Measurements from ENCODE around the gene LRRTM4.

The LRRTM4 gene

DNA sequence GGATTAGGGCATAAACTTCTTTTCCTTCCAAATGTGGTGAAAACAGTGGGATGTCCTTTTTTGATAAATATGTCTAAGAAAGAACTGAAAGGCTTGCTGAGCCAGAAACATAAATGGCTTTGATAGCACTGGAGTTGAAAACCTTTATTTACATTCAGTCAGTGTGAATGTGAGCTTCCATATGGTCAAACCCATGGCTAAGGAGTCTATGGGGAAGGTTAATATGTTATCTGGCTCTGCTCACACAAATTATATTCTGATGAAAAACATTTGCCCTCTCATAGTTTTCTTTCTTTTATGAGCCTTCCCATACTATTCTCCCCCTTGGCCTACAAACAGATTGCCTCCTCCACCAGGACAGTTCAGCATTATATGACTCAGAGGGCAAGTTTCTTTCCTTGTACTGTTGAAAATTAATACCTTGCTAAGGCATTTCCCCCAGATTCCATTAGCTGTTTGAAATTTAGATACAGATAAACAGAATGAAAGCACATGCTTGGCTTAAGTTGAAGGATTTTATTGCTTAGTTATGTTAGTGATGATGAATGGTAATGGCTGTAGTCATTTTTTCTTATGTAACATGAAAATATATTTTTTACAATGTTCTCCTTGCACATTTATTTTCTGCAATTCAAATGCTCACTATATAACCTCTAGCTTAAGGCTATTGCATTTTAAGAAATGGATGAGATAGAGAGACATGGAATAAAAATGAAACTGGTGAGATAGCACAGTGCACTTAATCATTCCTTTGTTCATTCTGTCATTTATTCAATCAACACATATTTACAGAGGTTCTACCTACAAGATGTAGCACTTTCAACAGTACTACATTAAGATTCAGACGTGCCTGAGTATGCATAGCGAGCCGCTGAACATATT lies 544.1 kb downstream of the LRRTM4 start:
- DNase-seq = no peak

DNA sequence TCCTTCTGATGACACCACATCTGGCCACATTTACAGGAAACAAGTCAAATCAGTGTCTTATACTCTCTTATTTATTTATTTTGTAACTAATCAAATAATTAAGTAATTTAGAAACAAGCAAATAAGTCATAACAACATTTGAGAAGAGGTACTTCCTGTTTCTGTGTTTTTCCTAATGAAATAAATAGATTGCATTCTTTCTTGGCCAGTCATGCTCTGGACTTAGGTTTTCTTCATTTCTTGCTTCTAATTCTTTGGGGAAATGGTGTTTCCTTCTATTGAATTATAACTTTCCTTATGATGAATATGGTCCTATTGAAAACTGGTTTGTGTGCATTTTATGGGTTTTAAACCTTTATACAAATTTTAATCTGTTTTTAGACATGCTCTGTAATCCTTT lies 546.4 kb downstream of the LRRTM4 start:
- DNase-seq = no peak

DNA sequence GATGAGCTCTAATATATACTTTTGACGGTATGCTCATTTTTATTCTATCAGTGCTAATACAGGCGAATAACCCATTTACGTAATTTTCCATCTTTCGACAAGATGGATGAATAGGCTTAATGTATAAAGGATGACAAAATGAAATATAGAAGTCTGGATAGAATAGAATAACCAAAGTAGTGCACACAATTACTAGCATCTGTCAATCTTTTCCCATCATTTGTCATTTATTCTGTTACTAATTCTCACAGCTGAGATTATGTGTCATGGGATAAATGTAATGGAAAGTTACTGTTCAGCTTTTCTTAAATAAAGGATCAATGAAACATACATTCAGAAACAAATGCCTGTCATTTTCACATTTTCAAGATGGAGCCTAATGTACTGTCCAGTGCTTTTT lies 548.6 kb downstream of the LRRTM4 start:
- no peak for DNase-seq

DNA sequence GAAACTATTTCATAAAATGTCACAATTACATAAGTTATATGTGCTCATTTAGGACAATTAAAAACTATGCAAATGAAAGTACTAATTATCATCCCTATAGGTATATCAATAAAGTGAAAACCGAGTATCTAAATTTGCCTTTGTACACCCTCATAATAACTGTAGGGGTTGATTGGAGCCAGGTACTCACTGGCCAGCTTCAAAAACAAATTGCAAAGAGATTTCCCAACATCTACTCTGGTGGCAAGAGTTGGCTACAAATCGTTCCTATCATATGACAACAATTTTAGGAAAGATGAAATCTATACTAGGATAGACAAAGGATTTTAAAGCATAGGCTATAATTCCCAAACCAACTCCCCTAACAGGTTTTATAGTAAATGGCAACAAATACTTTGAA lies 556.4 kb downstream of the LRRTM4 start:
- DNase-seq = no peak

DNA sequence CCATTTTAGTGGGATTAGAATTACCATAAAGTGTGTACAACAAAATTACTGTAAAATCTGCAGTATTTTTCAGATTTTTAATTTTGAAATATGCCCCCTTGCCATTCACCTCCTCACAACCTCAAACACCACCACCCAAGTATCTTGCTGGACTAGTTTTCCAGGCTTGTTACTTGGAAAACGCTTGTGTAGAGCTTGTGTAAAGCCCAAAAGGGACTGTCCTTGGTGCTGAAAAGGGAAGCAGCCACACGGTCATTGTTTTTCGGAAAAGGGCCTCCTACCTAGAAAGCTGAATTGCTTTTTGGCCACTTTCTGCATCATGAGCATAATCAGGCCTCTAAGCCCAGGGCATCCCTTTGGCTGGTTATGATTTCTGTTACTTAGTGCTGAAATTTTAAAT lies 563.4 kb downstream of the LRRTM4 start:
- DNase-seq = no peak

GRCh38 chr2:76953733-76954347 lies 568.3 kb downstream of the LRRTM4 start:
- no peak for DNase-seq

DNA sequence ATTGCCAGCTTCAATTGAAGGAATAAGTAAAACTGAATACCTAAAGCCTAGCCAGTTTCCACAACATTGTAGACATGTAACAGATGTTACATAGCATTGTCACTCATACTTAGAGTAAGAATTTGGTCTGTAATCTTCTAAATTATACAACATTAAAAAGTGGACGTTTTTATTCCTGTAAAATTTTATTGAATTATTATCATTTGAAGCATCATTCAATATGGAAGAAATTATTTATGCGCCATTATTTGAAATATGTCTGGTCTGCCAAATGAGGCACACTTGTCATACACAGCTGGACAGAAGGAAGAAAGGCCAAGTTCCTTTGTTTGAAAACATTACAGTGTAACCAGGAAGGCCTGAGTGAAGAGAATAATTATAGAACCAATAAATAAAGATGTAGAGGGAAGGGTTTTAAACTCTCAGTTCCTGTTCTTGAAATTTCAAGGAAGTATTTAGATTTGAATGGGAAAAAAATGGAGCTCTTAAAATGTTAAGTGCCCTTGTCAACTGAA lies 575.5 kb downstream of the LRRTM4 start:
- no peak for DNase-seq

- no peak for DNase-seq
Measured at GRCh38 chr2:76940559-76940958, 581.6 kb downstream of the LRRTM4 start.

GRCh38 chr2:76938153-76938552 lies 584.0 kb downstream of the LRRTM4 start:
- no peak for DNase-seq

- DNase-seq = no peak
Measured at GRCh38 chr2:76932550-76932949, 589.6 kb downstream of the LRRTM4 start.

DNA sequence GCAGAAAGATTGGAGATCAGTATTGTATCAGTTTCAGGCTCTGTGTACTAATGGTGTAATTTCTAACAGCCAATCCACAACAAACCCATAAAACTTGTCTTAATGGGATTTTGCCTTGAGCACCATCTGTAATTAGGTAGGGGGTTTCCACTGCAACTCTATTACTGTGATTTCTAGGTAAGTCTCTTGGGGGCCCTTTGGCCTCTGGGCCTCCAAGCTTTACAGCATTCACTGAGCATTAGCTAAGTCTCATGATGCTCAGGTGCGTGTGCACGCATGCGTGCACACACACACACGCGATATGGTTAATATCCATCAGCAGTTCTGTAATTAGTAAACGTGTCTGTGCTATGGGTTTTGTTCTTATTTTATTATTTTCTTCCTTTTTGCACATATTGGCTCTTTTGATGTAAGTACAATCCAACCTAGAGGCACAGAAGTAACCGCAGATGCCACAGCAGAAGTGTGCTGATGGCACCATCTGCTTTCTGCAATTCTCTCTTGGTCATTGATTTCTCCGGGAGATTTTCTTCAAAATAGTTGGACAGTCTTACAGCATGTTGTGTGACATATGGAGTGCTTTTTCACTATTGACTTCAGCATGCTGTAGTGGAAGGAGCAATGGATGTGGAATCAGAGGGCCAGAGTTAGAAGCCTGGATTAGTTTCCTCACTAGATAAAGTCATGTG lies 592.0 kb downstream of the LRRTM4 start:
- DNase-seq = no peak

- DNase-seq = no peak
Measured at GRCh38 chr2:76928026-76928425, 594.1 kb downstream of the LRRTM4 start.

DNA sequence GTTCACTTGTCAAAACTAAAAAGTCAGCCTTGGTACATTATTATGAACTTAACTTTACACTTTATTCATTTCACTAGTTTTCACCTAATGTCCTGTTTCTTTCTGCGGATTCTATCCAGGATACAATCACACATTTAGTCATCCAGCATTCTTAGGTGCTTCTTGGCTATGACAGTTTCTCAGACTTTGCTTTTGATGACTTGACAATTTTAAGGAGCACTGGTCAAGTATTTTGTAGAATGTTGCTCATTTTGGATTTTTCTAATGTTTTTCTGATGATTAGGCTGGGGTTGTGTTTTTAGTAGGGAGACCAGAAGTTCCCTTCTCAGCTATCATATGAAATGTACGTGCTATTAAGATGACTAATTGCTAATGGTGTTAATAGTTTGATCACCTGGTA lies 601.2 kb downstream of the LRRTM4 start:
- DNase-seq = no peak

DNA sequence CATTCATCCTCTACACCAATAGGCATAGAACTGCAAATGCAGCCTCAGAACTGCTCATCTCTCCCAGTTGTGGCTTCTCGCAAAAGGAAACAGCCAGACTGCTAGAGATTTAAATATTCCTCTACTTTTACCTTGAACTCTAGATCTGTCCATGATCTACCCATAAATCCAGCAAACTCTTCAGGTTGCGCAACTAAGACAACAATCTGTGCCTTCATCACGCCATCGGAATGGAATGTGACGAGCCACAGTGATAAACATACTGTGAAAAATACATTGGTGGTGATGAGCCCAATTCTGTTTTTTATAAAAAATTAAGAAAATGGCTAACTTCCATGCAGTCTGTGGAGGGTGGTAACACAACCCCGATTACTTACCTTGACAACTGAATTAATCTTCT lies 626.7 kb downstream of the LRRTM4 start:
- no peak for DNase-seq

DNA sequence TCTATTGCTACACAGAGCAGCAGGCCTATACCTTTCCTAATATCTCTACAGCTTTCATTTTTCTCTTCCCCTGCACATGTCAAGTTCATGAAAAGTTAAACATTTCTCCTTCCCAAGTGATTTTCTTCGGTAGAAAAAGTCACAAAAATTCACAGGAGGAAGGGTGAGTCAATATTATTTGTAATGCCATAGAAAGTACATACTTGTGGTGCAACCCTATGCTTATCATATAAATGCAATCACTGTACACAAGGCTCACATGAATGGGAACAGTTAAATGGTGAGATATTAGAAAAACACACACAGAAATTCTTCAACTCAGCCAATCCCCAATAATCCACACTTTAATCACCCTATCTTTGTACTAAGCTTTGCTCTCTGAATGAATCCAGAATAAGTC lies 651.6 kb downstream of the LRRTM4 start:
- DNase-seq = no peak

GRCh38 chr2:76870011-76870410 lies 652.2 kb downstream of the LRRTM4 start:
- DNase-seq = no peak

DNA sequence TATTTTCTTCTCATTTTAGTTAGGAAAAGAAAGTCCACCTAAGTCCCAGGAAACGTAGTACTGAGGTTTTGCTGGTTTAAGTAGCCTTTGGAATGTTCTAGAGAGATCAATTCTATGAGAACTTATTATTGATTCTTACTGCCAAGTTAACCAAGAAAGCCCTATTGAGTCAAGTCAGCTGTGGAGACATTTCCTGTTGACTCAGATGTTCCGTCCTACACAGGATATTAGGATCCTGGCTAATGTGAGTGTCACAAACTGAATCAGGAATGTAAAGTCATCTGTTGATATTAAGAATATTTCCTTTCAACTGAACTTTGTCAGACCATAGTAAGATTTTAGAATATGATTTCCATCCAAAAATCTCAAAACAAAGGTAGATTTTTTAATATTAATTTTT lies 654.3 kb downstream of the LRRTM4 start:
- DNase-seq = no peak

GRCh38 chr2:76866464-76866863 lies 655.7 kb downstream of the LRRTM4 start:
- no peak for DNase-seq

GRCh38 chr2:76862901-76863300 lies 659.3 kb downstream of the LRRTM4 start:
- DNase-seq = no peak

DNA sequence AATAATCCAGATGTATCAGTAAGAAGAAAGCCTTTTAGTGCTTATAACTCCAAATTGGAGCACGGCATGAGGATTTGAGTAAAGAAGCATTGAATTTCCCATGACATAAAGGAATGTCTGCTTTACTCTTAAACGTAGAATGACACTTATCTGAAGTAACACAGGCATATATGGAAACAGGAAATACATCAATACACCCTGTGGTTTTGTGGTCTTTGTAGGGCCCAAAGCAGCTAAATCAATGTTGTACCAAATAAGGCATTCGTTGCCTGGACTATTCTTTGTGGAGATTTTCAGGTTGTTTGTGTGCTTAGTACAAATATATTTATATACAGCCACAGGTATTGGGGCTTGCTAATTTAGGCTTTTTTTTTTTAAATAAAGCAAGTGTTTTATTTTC lies 660.5 kb downstream of the LRRTM4 start:
- DNase-seq = no peak

- no peak for DNase-seq
Measured at GRCh38 chr2:76851000-76851399, 671.2 kb downstream of the LRRTM4 start.

DNA sequence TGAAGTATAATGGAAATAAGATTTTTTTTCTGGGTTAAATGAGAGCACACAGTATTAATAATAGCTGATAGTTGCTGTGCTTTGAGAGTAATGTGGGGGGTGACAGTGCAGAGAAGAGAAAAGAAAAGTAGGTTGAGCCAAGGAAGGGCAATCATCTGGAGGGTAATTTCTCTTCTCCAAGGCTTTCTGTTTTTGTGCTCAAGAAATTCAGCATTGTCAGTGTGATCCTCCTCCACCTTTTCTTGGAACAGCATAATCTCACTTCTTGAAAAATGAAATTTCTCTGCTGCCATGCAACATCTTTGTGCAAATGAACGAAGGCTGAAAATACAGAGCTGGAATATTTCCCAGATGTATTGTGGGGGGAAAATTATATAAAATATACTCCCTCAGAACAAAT lies 673.1 kb downstream of the LRRTM4 start:
- DNase-seq = no peak

DNA sequence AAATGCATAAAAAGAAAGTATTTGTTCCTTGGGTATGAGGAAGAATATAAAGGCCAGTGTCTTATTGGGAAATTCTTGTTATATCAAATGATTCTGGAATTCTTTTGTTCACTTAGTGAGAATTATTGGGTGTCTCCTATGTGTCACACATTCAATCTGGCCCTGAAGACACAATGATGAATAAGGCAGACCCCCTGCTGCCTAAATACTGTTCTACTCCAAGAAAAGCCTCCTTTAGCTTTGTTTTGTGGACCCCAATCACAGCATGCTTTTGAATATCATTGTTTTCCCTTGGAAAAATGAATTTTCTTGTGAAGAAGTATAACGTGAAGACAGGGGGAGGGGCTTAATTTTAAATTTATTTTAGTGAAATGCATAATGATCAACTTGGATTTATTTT lies 682.4 kb downstream of the LRRTM4 start:
- DNase-seq = no peak

All from T-helper 9 cell (primary cell).